ENCODE results near the gene SLC25A23.

Gene SLC25A23

DNA sequence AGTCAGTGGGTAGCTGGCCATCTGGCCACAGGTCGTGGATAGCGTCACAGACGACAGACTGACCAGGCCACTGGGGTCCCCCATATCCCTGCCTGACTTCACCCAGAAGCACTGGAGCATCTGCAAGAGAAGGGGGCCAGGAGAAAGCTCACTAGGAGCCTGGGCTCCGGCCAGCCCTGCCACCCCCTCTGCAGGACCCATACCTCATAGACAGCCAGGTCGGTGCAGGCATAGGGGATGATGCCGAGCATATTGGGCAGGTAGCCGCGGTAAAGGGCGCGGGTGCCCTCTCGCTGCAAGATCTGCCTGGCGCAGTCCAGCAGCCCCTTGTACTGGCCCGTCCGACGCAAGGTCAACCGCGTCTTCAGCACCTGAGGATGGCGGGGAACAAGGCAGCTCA, 32.5 kb downstream of the SLC25A23 start:
- Histone ChIP-seq H3K4me2 (ENCODE audit: low read length) (no peak overlapping the region), H3K27me3 (ENCODE audit: control insufficient read depth, insufficient read depth, low read length) (peaks cover 4% of the 10 kb centered on the region), H3K36me3 (ENCODE audit: insufficient read depth, low read length) (no peaks in the 10 kb centered on the region), H3K4me3 (ENCODE audit: low read length) (no peak overlapping the region), H3K9me3 (replicated peaks; ENCODE audit: low read length) (no peaks in the 10 kb centered on the region), H3K4me1 (ENCODE audit: control insufficient read depth, insufficient read depth, low read length) (peaks cover 19% of the 10 kb centered on the region), H3K9ac (ENCODE audit: low read depth, low read length) (no peak overlapping the region)

GRCh38 chr19:6425732-6426620, 33.6 kb downstream of the SLC25A23 start:
- Histone ChIP-seq H3K27me3 (ENCODE audit: control insufficient read depth, insufficient read depth, low read length) (peaks cover 4% of the 10 kb centered on the region), H3K4me1 (ENCODE audit: control insufficient read depth, insufficient read depth, low read length) (peaks cover 20% of the 10 kb centered on the region), H3K9me3 (replicated peaks; ENCODE audit: low read length) (no peaks in the 10 kb centered on the region), H3K4me3 (ENCODE audit: low read length) (peak overlapping the region; percentile 52), H3K9ac (ENCODE audit: low read depth, low read length) (peak overlapping the region; percentile 6), H3K4me2 (ENCODE audit: low read length) (peak overlapping the region; percentile 53), H3K36me3 (ENCODE audit: insufficient read depth, low read length) (peaks cover 10% of the 10 kb centered on the region)

GRCh38 chr19:6424939-6425731, 34.5 kb downstream of the SLC25A23 start:
- Histone ChIP-seq H3K36me3 (ENCODE audit: insufficient read depth, low read length) (peaks cover 19% of the 10 kb centered on the region), H3K9ac (ENCODE audit: low read depth, low read length) (peak overlapping the region; percentile 6), H3K27me3 (ENCODE audit: control insufficient read depth, insufficient read depth, low read length) (peaks cover 4% of the 10 kb centered on the region), H3K9me3 (replicated peaks; ENCODE audit: low read length) (no peaks in the 10 kb centered on the region), H3K4me1 (ENCODE audit: control insufficient read depth, insufficient read depth, low read length) (peaks cover 20% of the 10 kb centered on the region), H3K4me3 (ENCODE audit: low read length) (peak overlapping the region; percentile 52), H3K4me2 (ENCODE audit: low read length) (peak overlapping the region; percentile 53)

- Histone ChIP-seq H3K4me2 (ENCODE audit: low read length) (peak within 1 kb of the TSS; percentile 94), H3K9ac (ENCODE audit: low read depth, low read length) (peak within 1 kb of the TSS; percentile 85), H3K4me3 (ENCODE audit: low read length) (peak within 1 kb of the TSS; percentile 89), H3K27me3 (ENCODE audit: control insufficient read depth, insufficient read depth, low read length) (peaks cover 1% of the 10 kb centered on the region), H3K4me1 (ENCODE audit: control insufficient read depth, insufficient read depth, low read length) (peaks cover 20% of the 10 kb centered on the region), H3K9me3 (replicated peaks; ENCODE audit: low read length) (no peaks in the 10 kb centered on the region), H3K36me3 (ENCODE audit: insufficient read depth, low read length) (peaks cover 26% of the 10 kb centered on the region)
Observed at GRCh38 chr19:6424195-6424938, 35.2 kb downstream of the SLC25A23 start, which contains the start of gene KHSRP. Gene KHSRP (minus strand): TSS chr19:6424811. CDS start chr19:6424701, 110 bp downstream.

DNA sequence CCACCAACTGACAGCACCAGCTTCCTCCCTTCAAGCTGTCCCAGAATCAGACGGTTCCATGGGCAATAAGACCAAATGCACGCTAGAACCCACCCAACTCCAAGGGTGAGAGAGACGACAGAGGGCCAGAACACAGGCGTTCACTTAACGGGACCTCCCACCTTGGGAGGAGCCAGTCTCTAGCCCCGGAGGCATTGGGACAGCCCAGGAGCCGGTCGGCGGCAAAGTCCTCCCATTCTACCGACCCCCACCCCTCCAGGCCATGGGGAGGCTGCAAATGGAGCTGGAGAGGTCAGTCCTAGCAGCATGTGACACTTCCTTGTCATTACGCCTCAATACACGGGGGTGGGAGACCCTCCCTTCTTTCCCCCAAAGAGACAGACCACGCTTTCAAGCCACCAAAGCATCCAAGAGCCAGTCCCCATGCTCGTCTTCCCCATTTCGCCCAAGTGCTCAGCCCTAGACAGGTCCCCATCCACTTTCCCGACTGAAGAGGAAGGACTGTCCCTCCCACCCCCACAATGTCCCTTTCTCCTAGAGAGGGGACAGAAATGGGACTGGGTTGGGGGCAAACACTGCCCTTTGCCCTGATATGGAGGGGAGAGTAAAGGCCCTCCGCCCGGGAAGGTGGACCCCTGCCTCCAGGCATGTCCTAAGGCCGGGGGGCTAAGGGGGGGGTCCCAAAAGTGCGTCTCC, 35.9 kb downstream of the SLC25A23 start:
- Histone ChIP-seq H3K36me3 (ENCODE audit: insufficient read depth, low read length) (peaks cover 33% of the 10 kb centered on the region), H3K4me2 (ENCODE audit: low read length) (peak overlapping the region; percentile 94), H3K4me1 (ENCODE audit: control insufficient read depth, insufficient read depth, low read length) (peaks cover 20% of the 10 kb centered on the region), H3K4me3 (ENCODE audit: low read length) (peak overlapping the region; percentile 89), H3K27me3 (ENCODE audit: control insufficient read depth, insufficient read depth, low read length) (no peaks in the 10 kb centered on the region), H3K9ac (ENCODE audit: low read depth, low read length) (peak overlapping the region; percentile 85), H3K9me3 (replicated peaks; ENCODE audit: low read length) (no peaks in the 10 kb centered on the region)

DNA sequence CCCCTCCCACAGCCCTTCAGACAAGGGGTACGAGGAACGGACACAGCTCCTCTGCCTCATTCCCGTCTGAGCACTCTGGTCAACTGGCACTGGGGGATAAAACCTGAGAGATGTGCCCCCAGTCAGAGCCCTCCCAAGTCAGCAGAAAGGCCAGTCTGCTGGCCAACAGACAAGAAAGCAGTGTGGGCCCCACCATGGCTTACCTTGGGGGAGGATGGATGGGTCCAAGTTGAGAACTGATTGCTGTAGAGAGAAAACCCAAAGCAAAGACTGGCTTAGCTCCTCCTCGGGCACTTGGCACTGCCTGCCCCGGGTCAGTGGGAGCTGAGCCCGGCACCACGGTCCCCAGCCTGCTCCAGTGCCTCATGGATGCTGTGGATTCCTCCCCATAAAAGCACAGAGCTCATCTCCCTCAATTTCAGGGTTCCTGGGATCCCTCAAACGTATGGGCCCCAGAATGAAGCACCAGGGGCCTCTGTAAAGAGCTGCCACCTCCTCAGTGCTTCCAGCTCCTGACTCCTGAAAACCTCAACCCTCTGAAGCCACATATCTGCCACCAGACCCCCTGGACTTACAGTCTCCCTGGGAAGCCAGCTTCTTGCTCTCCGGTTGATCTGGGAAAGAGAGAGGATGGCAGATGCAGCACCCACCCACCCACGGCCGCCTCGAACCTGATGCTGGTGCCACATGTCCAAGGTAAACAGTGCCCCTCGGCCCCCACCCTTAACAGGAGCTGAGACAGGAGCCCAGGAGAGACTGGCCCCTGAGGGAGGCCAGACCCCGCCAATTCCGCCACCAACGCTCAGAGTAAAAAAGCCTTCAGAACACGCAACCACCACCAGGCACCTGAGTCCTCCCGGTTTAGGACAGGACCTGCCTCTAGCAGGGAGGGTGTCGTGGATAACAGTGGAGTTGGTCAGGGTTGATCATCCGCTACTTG, 38.2 kb downstream of the SLC25A23 start:
- H3K4me2 ChIP-seq (ENCODE audit: low read length) = peak overlapping the region; percentile 94
- H3K27me3 ChIP-seq (ENCODE audit: control insufficient read depth, insufficient read depth, low read length) = no peaks in the 10 kb centered on the region
- no peak overlapping the region for H3K4me3 ChIP-seq (ENCODE audit: low read length)
- peaks cover 55% of the 10 kb centered on the region for H3K36me3 ChIP-seq (ENCODE audit: insufficient read depth, low read length)
- H3K9ac ChIP-seq (ENCODE audit: low read depth, low read length) = peak overlapping the region; percentile 18
- peaks cover 20% of the 10 kb centered on the region for H3K4me1 ChIP-seq (ENCODE audit: control insufficient read depth, insufficient read depth, low read length)
- H3K9me3 ChIP-seq (replicated peaks; ENCODE audit: low read length) = no peaks in the 10 kb centered on the region

GRCh38 chr19:6418562-6418932, 41.0 kb downstream of the SLC25A23 start:
- no peak overlapping the region for H3K4me2 ChIP-seq (ENCODE audit: low read length)
- H3K4me1 ChIP-seq (ENCODE audit: control insufficient read depth, insufficient read depth, low read length) = peaks cover 13% of the 10 kb centered on the region
- no peak overlapping the region for H3K4me3 ChIP-seq (ENCODE audit: low read length)
- no peaks in the 10 kb centered on the region for H3K27me3 ChIP-seq (ENCODE audit: control insufficient read depth, insufficient read depth, low read length)
- peaks cover 76% of the 10 kb centered on the region for H3K36me3 ChIP-seq (ENCODE audit: insufficient read depth, low read length)
- no peaks in the 10 kb centered on the region for H3K9me3 ChIP-seq (replicated peaks; ENCODE audit: low read length)
- no peak overlapping the region for H3K9ac ChIP-seq (ENCODE audit: low read depth, low read length)

DNA sequence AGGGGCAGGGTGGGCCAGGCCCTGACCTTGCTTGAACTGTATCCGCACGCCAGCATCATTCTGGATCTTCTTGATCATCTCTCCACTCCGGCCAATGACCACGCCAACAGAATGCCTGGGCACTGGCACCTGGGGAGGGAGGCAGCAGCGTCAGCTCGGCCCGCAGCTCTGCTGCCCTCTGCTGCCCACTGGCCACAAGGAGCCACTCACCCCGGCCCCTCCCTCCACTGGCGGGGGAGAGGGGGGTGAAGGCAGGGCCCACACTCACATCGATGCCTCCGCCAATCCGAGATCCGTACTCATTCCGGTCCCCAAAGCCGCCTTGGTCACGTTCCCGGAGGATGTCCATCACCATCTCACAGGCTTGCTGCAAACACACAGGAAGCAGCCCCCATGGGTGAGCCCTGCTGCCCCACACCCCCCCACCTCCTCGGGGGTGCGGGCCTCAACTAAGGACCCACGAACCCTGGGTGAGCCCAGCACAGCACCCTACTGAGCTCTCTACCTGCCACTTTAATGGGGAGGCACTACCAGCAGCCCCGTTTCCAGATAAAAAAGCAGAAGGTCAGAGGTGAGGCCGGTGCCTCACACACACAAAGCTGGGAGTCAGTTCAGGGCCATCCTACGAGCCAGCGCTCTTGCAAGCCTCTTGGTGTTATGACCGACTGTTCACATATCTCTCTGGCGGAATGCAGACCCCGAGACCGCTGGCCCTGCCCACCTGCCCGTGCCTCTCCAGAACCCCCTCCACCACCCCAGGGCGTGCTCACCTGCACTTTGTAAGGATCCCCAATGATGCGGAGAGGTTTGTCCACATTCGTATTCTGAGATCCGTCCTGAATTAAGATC, 41.7 kb downstream of the SLC25A23 start:
- Histone ChIP-seq H3K9ac (ENCODE audit: low read depth, low read length) (no peak overlapping the region), H3K36me3 (ENCODE audit: insufficient read depth, low read length) (peaks cover 76% of the 10 kb centered on the region), H3K9me3 (replicated peaks; ENCODE audit: low read length) (no peaks in the 10 kb centered on the region), H3K4me2 (ENCODE audit: low read length) (no peak overlapping the region), H3K4me3 (ENCODE audit: low read length) (no peak overlapping the region), H3K27me3 (ENCODE audit: control insufficient read depth, insufficient read depth, low read length) (no peaks in the 10 kb centered on the region), H3K4me1 (ENCODE audit: control insufficient read depth, insufficient read depth, low read length) (peaks cover 9% of the 10 kb centered on the region)

- no peaks in the 10 kb centered on the region for H3K4me1 ChIP-seq (ENCODE audit: control insufficient read depth, insufficient read depth, low read length)
- H3K9me3 ChIP-seq (replicated peaks; ENCODE audit: low read length) = no peaks in the 10 kb centered on the region
- H3K9ac ChIP-seq (ENCODE audit: low read depth, low read length) = no peak overlapping the region
- H3K27me3 ChIP-seq (ENCODE audit: control insufficient read depth, insufficient read depth, low read length) = no peaks in the 10 kb centered on the region
- no peak overlapping the region for H3K4me2 ChIP-seq (ENCODE audit: low read length)
- no peak overlapping the region for H3K4me3 ChIP-seq (ENCODE audit: low read length)
- peaks cover 77% of the 10 kb centered on the region for H3K36me3 ChIP-seq (ENCODE audit: insufficient read depth, low read length)
Observed at GRCh38 chr19:6416658-6417405, 42.8 kb downstream of the SLC25A23 start.
